GM18858 (cell line): ENCODE measurements around the gene PEX16.

ENCODE experiments used
- ATAC-seq: cut with Tn5 transposase; IDR thresholded peaks from one replicate; pipeline ENCODE4 v1.9.1; 2021; ENCODE audit not compliant: unreplicated experiment

The PEX16 gene

GRCh38 chr11:45917623-45918330 is at the start of gene PEX16:
Gene PEX16 (minus strand): TSS chr11:45917877. CDS start chr11:45917811, 66 bp downstream.
- ATAC-seq: peak; percentile 90

GRCh38 chr11:45964911-45965389 is 47.3 kb upstream of the PEX16 start:
- ATAC-seq: no peak

GRCh38 chr11:45961751-45962240 is 44.1 kb upstream of the PEX16 start:
- ATAC-seq: no peak

GRCh38 chr11:45960387-45961095 is 42.9 kb upstream of the PEX16 start:
- no peak for ATAC-seq

- ATAC-seq: no peak
Observed at GRCh38 chr11:45959851-45960250, 42.2 kb upstream of the PEX16 start.

- ATAC-seq: no peak
Observed at GRCh38 chr11:45949992-45950407, 32.3 kb upstream of the PEX16 start.

- no peak for ATAC-seq
Observed at GRCh38 chr11:45948356-45948755, 30.7 kb upstream of the PEX16 start.

- no peak for ATAC-seq
Observed at GRCh38 chr11:45947885-45948284, 30.2 kb upstream of the PEX16 start.

GRCh38 chr11:45945397-45945999 is 27.8 kb upstream of the PEX16 start:
- ATAC-seq: no peak

- no peak for ATAC-seq
Observed at GRCh38 chr11:45942381-45942780, 24.7 kb upstream of the PEX16 start.

GRCh38 chr11:45941285-45941684 is 23.6 kb upstream of the PEX16 start:
- ATAC-seq: no peak

- no peak for ATAC-seq
Observed at GRCh38 chr11:45939836-45940235, 22.2 kb upstream of the PEX16 start.

GRCh38 chr11:45937916-45938315 is 20.2 kb upstream of the PEX16 start:
- ATAC-seq: no peak

- ATAC-seq: no peak
Observed at GRCh38 chr11:45936511-45937054, 18.9 kb upstream of the PEX16 start.

GRCh38 chr11:45935349-45936064 is 17.8 kb upstream of the PEX16 start:
- ATAC-seq: no peak

- no peak for ATAC-seq
Observed at GRCh38 chr11:45934580-45935318, 17.1 kb upstream of the PEX16 start.

- no peak for ATAC-seq
Observed at GRCh38 chr11:45933846-45934579, 16.3 kb upstream of the PEX16 start.

GRCh38 chr11:45933131-45933831 is 15.6 kb upstream of the PEX16 start:
- no peak for ATAC-seq

GRCh38 chr11:45932217-45932616 is 14.5 kb upstream of the PEX16 start:
- ATAC-seq: no peak
